AML-193 (cell line): ENCODE data around the gene HMCN2.

Experiments used
- DNase-seq, 2 experiments: peaks; one replicate each; lab custom pipeline; 2025; lab: John Stamatoyannopoulos, UW

Gene HMCN2, protein sequence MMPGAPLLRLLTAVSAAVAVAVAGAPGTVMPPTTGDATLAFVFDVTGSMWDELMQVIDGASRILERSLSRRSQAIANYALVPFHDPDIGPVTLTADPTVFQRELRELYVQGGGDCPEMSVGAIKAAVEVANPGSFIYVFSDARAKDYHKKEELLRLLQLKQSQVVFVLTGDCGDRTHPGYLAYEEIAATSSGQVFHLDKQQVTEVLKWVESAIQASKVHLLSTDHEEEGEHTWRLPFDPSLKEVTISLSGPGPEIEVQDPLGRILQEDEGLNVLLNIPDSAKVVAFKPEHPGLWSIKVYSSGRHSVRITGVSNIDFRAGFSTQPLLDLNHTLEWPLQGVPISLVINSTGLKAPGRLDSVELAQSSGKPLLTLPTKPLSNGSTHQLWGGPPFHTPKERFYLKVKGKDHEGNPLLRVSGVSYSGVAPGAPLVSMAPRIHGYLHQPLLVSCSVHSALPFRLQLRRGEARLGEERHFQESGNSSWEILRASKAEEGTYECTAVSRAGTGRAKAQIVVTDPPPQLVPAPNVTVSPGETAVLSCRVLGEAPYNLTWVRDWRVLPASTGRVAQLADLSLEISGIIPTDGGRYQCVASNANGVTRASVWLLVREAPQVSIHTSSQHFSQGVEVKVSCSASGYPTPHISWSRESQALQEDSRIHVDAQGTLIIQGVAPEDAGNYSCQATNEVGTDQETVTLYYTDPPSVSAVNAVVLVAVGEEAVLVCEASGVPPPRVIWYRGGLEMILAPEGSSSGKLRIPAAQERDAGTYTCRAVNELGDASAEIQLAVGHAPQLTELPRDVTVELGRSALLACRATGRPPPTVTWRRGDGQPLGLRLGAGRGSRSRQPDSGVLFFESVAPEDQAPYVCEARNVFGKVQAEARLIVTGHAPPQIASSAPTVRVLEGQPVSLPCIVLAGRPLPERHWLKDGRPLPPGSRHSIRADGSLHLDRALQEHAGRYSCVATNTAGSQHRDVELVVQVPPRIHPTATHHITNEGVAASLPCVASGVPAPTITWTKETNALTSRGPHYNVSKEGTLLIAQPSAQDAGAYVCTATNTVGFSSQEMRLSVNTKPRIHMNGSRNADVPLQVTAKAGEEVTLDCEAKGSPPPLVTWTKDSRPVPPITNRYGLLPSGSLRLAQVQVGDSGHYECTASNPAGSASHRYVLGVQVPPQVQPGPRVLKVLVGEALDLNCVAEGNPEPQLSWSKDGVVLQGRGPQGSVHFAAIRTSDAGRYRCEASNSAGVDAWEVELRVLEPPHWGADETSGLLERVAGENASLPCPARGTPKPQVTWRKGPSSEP (N-terminal part only)

DNA sequence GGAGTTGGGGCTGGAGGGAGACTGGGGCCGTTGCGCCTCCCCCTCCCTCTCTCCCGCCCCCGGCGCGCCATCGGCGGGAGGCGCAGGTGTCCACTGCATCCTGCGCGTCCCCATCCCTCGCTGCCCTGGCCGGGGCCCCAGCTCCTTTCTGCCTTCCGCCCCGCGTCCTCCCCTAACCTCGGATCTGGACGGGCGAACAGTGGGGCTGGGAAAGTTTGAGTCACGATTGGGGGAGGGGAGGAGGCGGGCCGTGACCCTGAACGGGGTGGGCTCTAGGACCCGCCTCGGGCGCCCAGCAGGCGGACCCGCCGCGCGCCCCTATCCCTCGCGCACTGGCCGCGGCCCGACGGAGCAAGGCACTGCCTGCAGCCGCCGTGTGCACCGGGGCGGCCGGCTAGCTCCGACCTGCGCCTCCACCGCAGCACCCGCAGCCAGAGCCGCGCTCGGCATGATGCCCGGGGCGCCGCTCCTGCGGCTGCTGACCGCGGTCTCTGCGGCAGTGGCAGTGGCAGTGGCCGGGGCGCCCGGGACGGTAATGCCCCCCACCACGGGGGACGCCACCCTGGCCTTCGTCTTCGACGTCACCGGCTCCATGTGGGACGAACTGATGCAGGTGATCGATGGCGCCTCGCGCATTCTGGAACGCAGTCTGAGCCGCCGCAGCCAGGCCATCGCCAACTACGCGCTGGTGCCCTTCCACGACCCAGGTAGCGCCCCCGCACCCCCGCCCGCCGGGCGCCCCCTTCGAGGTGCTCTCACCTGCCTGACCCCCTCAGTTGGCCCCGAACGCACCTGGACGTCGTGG lies at the start of gene HMCN2:
HMCN2 (plus strand) TSS at position 330 of the 805 bp plus-strand sequence; CDS start at position 449, 119 bp downstream.
- DNase-seq: no peak

DNA sequence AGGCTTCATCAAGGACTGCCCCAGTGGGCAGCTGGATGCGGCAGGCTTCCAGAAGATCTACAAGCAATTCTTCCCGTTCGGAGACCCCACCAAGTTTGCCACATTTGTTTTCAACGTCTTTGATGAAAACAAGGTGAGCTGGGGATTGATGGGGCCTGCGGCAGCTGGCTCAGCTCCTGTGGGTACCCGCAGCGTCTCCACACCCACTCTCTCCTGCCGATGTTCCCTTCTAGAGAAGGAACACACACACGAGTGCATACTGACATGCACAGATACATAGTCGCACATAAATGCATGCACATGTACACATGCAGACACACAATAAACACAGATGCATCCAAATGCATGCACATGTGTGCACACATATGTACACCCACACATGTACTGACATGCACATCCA lies 47.7 kb upstream of the HMCN2 start:
- DNase-seq: no peak

DNA sequence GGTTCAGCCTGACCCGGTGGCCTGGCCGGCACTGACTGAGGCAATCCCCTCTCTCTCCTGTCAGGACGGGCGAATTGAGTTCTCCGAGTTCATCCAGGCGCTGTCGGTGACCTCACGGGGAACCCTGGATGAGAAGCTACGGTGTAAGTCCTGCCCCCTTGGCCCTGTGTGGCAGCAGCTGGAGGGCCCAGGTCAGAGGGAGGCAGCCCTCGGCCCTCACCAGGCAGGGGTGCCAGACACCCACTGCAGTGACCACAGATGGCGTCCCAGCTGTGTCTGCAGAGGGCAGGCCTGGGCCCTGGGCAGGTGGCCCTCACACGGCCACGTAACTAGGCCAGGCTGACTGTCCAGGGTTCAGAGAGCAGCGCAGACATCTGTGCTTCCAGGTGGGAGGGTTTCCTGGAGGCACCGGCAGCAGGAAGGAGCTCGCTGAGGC lies 45.9 kb upstream of the HMCN2 start:
- no peak for DNase-seq

DNA sequence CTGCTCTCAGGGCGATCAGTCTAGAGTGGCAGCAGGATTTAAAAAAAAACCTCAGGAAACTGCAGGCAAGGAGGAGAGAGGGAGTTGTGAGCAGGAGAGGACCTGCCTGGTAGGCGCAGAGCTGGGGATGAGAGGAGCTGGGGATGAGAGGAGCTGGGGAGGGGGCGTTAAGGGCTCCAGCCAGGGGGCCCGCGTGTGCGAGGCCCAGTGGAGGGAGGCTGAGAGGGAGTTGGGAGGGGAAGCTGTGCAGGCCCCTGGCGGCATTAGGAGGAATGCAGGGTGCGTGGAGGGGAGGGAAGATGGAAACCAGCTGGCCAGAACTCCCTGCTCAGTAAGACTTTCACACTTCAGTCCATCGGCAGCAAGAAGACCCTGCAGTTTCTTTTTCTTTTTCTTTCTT lies 45.2 kb upstream of the HMCN2 start:
- DNase-seq: no peak

DNA sequence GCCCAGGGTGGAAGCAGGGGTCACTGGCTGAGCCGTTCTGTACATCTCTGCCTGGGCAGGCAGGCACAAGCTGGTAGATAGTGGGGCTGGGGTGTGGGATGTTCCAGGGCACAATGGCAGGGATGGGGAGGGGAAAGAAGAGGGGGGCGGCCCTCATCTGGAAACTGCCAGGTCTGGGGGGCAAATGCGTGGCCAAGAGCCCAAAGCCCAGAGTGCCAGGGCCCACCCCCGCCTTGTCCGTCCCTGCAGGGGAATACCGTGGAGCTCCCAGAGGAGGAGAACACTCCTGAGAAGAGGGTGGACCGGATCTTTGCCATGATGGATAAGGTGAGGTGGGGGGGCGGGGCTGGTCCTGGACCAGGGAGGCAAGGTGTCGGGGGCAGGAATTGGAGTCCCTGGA lies 42.7 kb upstream of the HMCN2 start:
- DNase-seq: no peak

DNA sequence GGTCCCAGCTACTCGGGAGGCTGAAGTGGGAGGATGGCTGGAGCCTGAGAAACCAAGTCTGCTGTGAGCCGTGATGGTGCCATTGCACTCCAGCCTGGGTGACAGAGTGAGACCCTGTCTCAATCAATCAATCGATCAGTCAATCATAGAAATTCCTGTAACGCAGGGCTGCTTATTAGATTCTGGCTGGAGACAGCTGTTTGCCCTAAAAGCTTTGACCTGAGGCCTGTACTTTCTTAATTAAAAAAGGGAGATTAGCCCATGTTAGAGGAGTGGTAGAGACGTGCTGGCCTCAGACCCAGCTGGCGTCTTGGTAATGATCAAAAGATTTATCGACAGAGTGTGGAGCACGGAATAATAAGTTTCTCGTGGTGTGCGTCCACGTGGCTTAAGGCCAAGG lies 40.5 kb upstream of the HMCN2 start:
- DNase-seq: no peak

DNA sequence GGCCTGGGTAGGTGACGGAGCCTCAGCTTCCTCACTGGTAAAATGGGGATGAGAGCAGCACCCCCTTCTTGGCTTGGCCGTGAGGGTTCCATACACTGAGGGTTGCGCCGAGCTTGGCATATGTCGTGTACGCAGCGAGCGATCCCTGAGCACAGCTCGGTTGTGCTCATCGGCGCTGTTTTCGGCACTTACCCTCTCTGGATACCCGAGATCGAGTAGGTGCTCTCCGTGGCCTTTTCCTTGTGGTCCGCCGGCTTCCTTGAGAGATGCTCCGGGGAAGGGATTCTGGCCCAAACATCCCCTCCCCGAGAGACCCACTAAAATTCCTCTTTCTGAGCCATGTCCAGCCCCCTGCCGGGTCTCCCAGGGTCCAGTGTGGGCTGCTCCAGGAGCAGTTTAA lies 40.0 kb upstream of the HMCN2 start:
- no peak for DNase-seq

DNA sequence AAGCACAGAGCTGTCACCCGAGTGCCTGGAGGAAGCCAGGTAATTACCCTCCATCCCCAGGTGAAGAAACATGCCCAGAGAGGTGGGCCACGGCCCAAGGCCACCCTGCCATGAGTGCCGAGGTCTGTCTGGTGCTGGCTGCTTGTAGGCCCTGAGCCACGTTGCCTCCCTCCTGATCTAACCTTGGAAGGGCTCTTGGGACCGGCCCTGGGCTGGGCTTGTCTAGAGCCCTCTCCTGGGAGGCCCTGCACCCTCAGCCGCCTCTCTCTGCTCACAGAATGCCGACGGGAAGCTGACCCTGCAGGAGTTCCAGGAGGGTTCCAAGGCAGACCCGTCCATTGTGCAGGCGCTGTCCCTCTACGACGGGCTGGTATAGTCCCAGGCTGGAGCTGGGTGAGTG lies 39.4 kb upstream of the HMCN2 start:
- DNase-seq: no peak

DNA sequence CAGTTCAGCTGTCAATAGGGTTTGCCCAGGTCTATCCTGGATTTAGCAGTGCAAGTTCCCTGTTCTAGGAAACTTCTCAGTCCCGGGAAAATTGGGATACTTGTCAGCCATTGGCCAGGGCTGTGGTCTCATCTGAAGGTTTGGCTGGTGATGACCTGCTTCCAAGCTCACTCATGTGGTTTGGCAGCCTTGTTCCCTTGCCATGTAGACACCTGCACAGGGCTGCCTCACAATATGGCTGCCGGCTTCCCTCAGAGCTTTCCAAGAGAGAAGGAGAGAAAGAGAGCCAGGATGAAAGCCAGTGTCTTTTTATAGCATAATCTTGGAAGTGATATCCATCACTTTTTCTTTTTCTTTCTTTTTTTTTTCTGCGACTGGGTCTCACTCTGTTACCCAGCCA lies 37.7 kb upstream of the HMCN2 start:
- DNase-seq: no peak

DNA sequence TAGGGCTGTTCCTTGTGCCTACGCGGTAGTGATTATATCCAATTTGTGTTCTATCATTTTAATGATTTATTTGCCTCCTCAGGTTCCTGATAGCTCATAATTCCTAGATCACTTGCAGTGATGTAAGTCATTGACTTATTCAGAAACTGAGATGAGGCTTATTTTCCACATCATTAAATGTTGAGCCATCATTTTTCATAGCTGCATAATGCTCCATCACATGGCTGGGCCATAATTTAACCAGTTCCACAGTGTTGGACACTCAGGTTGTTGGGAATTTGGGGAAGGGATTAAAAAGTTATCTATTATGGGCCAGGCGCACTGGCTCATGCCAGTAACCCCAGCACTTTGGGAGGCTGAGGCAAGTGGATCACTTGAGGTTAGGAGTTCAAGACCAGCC lies 35.8 kb upstream of the HMCN2 start:
- no peak for DNase-seq

DNA sequence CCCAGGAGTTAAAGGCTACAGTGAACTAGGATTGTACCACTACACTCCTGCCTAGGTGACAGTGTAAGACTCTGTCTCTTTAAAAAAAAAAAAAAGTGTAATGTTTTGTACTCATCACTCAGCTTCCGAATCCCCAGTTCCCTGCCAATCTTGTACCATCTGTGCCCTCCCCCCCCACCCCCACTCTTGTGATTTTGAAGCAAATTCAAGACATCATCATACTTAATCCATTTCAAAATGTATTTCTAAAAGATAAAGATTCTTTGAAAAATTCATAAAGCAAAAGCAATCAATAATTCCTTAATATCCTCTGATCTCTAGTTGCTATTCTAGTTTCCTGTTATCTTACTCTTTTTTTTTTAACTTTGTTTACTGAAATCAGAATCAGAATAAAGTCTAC lies 34.9 kb upstream of the HMCN2 start:
- DNase-seq: no peak

DNA sequence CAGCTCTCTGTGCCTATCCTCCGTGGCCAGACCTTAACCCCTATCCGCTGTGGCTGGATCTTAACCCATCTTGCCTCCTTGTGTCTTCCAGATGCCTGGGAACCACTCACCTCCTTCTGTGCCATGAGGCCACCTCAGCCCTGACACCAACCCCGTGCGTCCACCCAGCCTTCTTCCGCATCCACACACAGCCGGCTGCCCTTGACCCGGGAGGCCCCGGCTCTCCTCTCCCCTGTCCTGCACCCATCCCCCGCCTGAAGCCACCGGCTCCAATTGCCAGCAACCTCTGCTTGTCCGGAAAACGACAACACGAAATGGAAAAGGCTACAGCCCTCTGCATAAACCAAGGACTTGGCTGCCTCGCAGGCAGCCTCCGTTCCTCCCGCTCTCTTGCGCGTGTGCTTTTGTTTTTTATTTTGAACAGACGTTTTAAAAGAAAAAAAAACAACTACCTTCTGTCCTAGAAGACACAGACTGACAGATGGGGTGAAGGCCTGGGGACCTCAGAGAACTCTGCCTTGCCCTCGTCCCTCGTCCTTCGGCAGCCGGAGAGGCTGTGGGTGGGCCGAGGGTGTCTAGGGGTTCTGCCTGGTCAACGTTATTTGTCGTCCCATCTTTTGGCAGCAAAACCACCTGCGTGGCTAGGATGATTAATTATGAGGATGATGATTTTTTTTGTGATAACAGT lies 32.5 kb upstream of the HMCN2 start:
- no peak for DNase-seq

DNA sequence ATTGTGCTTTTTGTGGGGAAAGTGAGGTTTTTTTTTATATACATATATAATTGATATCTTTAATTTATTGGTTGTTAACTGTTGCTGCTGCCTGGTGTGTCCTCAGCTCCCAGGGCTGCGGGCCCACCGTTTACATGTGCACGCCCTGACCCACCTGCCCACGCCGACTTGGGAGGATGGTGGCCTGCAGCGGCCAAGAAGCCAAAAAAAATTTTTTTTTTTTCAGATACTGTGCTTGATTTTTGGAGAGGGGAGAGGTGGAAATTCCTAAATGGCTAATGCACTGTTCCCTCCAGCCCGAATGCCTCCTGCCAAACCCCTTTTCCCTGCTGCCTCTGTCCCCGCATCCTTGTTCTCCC lies 32.0 kb upstream of the HMCN2 start:
- no peak for DNase-seq

DNA sequence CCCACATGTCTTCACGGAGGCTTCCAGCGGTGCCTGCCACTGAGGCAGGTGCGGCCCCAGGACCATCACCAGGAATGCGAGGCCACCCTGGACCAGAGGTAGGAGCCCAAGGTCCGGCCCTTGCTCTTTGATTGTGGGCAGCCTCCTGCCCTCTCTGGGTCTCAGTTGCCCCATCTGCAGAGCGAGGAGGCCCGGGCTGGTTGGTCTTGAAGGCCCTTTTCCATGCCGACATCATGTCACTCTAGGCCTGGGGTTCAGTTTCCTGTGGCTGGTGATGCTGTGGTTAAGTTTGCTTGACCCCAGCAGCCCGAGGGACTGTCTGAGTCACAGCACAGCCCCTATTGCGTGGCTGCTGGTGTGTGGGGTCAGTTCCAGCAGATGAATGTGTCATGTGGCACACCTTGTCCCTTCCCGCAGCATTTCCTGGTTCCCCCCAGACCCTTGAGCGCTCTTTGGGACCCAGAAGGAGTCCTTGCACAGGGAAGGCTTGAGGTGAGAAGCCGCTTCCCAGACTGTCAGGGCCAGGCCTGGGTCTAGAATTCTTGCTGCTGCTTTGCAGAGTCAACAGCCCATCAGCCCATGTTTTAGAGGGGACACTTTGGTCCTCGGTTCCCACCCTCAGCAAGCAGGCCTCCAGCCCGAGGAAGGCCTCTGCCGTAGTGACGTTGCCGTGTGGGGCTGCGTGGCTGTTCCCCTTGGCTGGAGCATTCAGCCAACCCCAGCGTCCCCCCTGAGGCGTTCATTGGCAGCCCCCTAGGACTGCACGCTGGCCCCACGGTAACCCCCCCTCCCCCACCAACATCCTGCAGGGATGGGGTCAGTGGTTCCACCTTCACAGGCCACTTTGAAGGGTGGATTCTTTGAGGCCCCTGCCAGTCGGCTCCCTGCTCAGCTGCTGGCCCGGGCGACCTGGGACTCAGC lies 31.0 kb upstream of the HMCN2 start:
- no peak for DNase-seq

DNA sequence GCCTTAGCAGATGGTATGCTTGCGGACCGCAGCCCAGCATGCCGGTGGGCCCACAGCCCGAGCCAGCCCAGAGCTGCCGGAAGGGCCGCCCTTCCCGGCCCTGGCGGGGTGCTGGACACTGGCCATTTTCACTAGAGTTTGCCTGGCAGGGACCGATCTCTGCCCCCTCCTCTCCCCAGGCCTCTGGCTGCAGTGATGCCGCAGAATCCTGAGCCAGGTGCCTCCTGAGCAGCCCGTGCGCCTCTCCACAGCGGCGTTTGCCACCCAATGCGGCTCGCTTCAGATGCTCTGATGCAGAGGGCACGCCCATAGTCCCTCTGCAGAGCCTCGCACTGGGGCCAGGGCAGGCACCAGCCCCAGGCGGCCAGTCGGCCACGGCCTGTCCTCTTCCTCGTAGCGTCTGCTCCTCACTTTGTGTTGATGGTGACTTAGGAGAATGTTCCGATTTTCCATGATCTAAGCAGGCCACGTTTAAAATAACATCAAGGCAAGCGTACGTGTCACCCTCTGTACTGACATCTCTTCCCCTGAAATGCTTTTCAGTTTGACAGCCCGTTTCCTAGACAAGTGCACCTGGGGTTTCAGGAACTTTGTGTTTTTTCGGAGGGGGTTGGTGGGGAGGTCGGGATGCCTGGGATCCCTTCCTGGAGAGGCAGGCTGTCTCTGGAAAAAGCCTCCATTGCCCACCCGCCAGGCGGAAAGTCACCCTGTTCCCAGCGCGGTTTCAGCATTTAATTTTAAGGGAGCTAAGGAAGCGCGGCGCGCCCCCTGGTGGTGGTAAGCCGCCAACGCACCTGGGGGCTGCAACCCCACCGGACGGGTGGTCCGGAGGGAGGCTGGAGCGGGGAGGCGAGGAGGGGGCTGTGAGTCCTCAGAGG lies 29.8 kb upstream of the HMCN2 start:
- DNase-seq: peak in 1 of 2 experiments; percentile 13

DNA sequence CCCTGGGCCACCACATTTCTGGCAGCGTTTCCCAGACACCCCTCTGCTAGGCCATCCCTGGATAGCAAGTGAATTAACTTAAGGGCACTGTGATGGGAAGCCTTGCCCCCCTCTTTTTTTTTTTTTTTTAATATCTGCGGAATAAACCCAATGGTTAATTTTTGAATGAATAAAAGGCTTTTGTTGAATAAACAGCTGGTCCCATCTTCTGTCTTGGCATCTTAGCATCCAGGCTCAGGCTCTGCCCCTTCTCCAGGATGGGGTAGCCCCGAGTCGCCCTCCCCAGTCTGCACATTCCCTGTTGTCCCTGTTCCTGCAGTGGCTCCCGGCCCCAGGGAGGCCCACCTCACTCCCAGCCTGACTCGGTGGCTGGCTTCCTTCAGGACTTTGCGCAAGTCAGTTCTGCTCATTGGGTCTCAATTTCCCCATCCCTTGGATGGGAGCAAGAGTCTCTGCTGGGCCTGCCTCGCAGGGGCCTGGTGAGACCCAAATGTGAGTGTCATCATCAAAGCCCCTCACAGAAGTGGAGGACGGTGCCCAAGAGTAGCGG lies 29.0 kb upstream of the HMCN2 start:
- no peak for DNase-seq

DNA sequence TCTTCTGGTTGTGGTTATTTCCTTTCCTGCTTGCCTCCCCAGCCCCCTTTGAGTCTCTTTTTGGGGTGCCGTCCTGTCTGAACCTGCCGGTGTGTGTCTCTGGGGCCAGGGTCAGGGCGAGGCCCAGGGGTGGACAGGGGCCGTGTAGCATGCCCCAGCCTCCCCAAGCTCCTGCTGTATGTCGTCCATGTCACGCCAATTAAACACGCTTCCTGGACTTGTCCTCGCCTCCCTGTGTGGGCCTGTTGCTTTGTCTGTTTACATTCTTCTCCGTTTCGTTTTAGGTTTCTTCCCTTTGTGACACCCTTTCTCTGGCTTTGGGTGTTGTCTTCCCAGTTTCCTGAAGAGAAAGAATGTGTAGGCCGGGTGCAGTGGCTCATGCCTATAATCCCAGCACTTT lies 28.5 kb upstream of the HMCN2 start:
- DNase-seq: no peak

DNA sequence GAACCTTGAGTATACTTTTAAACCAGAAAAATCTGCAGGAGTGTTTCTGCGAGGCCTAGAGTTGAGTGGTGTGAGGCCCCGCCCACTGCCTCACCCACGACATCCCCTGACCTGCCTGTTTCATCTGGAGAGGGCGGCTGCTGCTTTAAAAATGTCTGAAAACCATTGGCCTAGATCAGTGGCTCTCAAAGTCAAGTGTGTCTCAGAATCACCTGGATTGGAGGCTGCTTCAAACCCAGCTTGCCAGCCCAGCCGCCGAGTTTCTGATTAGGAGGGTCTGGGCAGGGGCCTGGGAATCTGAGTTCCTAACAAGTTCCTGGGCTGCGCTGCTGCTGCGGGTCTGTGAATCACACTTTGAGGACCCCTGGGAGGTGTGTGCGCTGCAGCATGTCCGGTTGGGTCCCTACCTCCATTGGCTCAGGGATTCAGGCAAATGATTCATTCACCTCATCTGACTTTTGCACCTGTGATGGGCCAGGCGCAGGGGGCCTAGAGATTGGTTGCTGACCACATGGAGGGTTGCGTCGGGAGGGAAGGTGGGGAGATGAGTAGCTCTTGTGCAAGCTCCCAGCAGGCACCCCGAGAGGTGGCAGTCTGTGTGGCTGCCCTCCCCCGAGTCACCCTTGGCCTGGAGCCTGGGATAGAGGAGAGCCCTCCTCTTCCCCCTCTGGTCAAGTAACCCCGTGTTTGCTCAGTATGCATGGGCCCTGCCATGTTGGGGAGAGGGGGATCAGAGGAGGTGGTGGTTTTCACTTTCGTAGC lies 27.6 kb upstream of the HMCN2 start:
- no peak for DNase-seq
